ENCODE results near the gene UAP1L1.

The UAP1L1 gene

GRCh38 chr9:137038916-137039315 lies 38.4 kb upstream of the UAP1L1 start:
- Histone ChIP-seq H3K36me3 (ENCODE audit: control insufficient read depth, insufficient read depth, low read length) (no peaks in the 10 kb centered on the region), H3K4me3 (replicated peaks; ENCODE audit: low read depth, low read length) (no peak overlapping the region), H3K27me3 (replicated peaks; ENCODE audit: control insufficient read depth, insufficient read depth, low read length) (no peaks in the 10 kb centered on the region; the same call in 1 of the 2 replicates)
- no peak for DNase-seq (ENCODE audit: extremely low read depth, insufficient read length)
- no peak for TF ChIP-seq CTCF (IDR thresholded peaks at IDR 0.05; ENCODE audit: insufficient read depth, low read length, poor library complexity, severe bottlenecking)

- no peak for TF ChIP-seq CTCF (IDR thresholded peaks at IDR 0.05; ENCODE audit: insufficient read depth, low read length, poor library complexity, severe bottlenecking)
- DNase-seq (ENCODE audit: extremely low read depth, insufficient read length): no peak
- Histone ChIP-seq H3K27me3 (replicated peaks; ENCODE audit: control insufficient read depth, insufficient read depth, low read length) (no peaks in the 10 kb centered on the region; the same call in 1 of the 2 replicates), H3K36me3 (ENCODE audit: control insufficient read depth, insufficient read depth, low read length) (no peaks in the 10 kb centered on the region), H3K4me3 (replicated peaks; ENCODE audit: low read depth, low read length) (no peak overlapping the region)
Observed at GRCh38 chr9:137039611-137040366, 37.5 kb upstream of the UAP1L1 start.

DNA sequence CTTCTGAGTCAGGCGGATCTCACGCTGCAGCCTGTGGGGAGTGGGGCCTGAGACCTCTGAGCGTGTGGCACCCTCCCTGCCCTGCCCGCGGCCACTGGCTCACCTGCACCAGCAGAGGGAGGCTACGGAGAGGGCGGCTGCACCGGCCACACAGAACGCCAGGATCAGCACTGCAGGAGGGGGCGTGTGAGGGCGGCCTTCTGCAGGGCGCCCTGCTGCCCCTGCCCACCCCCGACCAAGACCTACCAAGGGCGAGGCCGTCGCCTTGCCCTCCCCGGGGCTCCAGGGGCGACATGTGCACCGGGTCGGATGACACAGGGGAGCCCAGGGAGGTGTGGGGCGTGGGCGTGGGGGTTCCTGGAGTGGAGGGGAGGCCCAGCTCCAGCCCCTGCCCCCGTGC lies 36.7 kb upstream of the UAP1L1 start:
- Histone ChIP-seq H3K4me3 (replicated peaks; ENCODE audit: low read depth, low read length) (no peak overlapping the region), H3K27me3 (replicated peaks; ENCODE audit: control insufficient read depth, insufficient read depth, low read length) (no peaks in the 10 kb centered on the region; the same call in 1 of the 2 replicates), H3K36me3 (ENCODE audit: control insufficient read depth, insufficient read depth, low read length) (no peaks in the 10 kb centered on the region)
- DNase-seq (ENCODE audit: extremely low read depth, insufficient read length): no peak
- TF ChIP-seq CTCF (IDR thresholded peaks at IDR 0.05; ENCODE audit: insufficient read depth, low read length, poor library complexity, severe bottlenecking): no peak

DNA sequence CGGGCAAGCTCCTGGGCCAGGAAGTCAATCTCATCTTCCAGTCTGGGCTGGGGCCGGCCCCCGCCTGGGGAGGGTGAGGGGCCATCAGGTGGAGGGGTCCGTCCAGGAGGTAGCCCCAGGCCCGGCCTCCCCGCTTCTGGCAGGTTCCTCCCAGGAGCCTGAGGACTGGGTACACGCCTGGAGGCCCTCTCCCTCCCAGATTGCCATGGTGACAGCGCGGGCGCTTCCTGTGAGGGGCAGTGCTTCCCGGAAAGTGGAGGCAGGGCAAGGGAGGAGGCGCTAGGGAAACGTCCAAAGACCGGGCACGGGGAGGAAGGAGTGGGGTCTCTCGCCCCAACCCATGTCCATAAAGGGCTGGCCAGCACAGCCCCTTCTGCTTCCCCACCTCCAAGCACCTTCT lies 36.2 kb upstream of the UAP1L1 start:
- TF ChIP-seq CTCF (IDR thresholded peaks at IDR 0.05; ENCODE audit: insufficient read depth, low read length, poor library complexity, severe bottlenecking): no peak
- Histone ChIP-seq H3K4me3 (replicated peaks; ENCODE audit: low read depth, low read length) (no peak overlapping the region), H3K27me3 (replicated peaks; ENCODE audit: control insufficient read depth, insufficient read depth, low read length) (no peaks in the 10 kb centered on the region; the same call in 1 of the 2 replicates), H3K36me3 (ENCODE audit: control insufficient read depth, insufficient read depth, low read length) (no peaks in the 10 kb centered on the region)
- no peak for DNase-seq (ENCODE audit: extremely low read depth, insufficient read length)

DNA sequence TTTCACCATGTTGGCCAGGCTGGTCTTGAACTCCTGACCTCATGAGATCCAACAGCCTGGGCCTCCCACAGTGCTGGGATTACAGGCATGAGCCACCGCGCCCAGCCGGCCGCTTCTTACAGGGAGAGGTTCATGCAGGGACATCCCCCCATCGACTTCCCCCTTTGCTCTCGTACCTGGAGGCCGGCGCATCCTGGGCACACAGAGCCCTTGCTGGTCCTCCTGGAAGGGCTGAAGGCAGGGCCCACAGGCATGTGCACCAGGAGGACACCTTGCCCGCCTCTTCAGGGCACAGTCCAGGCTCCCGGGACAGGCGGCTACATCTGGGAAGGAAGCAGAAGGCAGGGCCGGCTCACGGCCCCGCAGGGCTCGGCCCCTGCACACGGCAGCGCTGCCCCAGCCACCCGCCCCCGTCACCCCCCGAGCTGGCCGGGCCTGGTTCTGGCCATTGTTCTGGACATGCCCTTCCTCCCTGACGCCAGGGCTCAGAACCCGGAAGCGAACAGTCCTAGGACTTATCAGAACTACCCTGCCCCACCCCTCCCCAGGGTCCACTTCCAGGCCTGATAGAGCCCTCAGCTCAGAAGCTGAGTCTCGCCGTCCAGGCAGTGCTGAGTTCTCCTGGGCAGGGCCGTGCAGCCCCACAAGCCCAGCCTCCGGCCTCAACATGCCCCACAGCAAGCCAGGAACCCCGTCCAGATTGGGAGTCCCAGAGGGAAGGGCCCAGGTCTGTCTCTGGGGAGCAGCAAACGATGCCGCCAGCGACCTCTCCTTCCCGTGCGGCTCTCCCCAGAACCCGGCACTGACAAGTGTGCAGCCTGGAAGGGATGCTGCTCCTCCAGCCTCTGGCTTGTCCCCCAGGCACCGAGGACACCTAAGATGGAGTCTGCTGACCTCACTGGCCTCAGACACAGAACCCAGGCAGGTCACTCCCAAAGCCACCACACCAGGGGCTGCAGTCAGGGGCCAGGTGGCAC lies 34.3 kb upstream of the UAP1L1 start:
- H3K36me3 ChIP-seq (ENCODE audit: control insufficient read depth, insufficient read depth, low read length): no peaks in the 10 kb centered on the region
- no peak for DNase-seq (ENCODE audit: extremely low read depth, insufficient read length)
- no peak for TF ChIP-seq CTCF (IDR thresholded peaks at IDR 0.05; ENCODE audit: insufficient read depth, low read length, poor library complexity, severe bottlenecking)
- no peaks in the 10 kb centered on the region; the same call in 1 of the 2 replicates for H3K27me3 ChIP-seq (replicated peaks; ENCODE audit: control insufficient read depth, insufficient read depth, low read length)
- no peak overlapping the region for H3K4me3 ChIP-seq (replicated peaks; ENCODE audit: low read depth, low read length)

Measured in GM06990 (cell line).